ENCODE results near the gene PHACTR2.
"Not testable (repeated sequence)": the region's sequence is repeated elsewhere in the genome, so short reads cannot be mapped to it uniquely, and the experiment has no call there.

Gene PHACTR2

DNA sequence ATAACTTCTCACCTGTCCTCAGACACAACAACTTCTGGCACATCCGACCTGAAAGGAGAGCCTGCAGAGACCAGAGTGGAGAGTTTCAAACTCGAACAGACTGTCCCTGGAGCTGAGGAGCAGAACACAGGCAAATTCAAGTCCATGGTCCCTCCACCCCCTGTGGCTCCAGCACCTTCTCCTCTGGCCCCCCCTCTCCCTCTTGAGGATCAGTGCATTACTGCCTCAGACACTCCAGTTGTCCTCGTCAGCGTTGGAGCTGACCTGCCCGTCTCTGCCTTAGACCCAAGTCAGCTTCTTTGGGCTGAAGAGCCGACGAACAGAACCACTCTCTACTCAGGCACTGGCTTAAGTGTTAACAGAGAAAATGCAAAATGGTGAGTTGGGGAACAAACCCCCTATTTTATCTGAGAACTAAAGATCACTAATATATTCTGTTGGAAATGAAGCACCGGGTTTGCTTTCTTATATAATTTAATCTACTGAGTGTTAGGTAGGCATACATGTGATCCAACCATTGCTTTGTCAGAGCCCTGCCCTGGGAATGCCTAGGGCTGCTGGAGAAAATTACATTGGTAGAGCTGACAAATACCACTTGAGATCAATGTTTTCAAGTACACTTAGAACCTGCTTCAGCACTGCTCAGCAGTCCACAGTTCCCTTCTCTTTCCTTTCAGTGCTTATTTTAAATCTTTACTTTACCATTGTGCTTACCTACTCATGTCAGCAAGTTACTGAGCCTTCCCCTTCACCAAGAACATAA, 87.8 kb downstream of the PHACTR2 start:
- DNase-seq, result no peak

DNA sequence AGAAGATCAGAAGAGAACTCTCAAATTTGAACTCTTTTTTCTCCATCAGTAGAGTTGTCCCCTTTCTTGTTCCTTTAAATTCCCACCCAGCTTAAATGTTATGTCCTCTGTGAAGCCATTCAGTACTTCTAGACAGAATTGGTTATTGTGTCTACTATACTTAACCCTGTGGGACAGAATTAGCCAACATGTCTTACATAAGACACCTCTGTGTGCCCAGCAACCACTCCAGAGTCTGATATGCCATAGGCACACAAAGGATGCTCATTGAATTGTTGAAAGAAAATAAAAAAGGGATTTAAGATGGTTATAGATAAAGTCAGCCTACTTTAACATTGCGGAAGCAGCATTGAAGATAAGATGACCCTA, 88.4 kb downstream of the PHACTR2 start:
- DNase-seq, result no peak

DNA sequence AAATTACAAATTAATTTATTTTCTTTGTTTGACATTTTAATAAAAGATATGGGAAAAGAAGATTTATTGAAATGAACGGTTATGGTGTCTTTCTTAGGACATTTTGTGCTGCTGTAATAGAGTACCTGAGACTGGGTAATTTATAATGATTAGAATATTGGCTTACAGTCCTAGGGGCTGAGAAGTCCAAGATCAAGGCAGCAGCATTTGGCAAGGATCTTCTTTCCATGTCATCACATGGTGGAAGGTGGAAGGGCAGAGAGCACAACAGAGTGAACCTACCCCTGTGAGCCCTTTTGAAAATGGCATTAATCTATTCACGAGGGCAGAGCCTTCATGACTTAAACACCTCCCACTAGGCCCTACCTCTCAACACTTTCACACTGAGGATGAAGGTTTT, 89.7 kb downstream of the PHACTR2 start:
- no peak for DNase-seq

DNA sequence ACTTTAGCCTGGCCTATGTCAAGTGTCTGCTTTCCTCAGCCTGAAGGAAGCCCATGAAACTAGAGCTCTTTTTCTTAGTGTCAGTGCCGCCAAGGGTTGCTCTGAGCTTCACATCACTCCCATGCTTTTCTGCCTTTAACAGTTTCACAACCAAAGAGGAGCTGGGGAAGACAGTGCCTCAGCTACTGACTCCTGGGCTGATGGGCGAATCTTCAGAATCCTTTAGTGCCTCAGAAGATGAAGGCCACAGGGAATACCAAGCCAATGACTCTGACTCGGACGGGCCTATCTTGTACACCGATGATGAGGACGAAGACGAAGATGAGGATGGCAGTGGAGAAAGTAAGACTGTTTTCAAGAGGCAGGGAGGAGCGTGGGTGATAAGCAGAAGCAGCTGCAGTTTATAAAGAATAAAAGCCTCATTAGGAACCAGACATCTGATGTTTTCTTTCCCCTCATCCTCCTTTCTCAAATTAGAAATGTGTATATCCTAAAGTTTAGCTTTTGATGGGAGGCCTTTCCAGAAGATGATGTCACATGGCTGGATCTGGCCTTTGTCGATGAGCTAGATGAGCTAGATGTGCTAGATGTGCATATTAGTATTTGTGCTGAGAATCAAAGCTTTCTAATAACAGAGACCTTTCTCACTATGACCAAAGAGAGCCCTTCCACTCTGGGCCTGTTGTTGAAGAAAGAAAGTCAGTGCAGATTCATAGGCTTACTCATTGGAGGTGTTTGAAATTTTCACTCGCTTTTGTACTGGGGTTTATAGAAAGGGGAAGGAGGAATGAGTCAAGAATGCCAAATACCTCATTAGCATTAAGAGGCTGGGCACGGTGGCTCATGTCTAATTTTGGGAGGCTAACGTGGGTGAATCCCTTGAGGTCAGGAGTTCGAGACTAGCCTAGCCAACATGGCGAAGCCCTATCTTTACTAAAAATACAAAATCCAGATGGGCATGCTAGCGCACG, 94.6 kb downstream of the PHACTR2 start:
- DNase-seq, result no peak

DNA sequence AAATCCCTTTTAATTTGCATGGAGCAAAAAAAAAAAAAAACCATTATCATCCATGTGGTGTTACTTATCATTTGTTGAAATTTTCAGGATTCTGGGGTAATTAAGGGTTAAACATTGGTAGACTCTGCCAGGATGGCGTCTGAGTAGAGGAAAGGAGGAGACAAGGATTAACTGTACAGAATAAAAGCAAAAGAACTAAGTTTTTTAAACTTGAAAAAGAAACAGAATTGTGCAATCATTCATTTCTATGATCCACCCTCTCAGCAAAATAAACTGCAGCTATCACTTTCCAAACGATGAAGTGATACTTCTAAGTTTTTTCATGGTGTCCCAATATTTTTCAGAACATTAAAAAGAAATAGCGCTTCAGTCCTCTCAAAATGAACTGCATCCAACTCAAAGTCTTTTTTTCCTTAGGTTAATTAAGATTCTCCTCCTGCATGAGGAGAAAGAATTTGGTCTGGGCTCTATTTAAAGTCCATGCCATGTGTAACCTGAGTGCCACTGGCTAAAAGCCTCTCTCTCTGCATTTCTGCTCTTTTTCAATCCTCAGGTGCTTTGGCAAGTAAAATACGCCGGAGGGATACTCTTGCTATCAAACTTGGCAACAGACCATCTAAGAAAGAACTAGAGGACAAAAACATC, 95.9 kb downstream of the PHACTR2 start:
- no peak for DNase-seq

DNA sequence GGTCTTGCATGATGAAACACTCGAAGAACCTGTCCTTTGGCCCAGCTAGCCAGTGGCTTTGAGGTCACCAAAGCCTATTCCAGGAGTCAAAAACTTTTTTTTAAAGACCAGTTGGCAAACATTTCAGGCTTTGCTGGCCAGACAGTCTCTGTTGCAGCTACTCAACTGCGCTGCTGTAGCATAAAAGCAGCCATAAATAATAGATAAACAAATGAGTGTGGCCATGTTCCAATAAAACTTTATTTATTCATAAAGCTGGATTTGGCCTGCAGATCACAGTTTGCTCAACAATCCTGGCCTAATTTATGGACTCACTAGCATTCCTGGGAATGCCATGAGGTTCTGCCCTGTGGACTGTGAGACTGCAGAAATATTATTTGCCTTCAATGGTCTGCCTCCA, 96.6 kb downstream of the PHACTR2 start:
- no peak for DNase-seq

DNA sequence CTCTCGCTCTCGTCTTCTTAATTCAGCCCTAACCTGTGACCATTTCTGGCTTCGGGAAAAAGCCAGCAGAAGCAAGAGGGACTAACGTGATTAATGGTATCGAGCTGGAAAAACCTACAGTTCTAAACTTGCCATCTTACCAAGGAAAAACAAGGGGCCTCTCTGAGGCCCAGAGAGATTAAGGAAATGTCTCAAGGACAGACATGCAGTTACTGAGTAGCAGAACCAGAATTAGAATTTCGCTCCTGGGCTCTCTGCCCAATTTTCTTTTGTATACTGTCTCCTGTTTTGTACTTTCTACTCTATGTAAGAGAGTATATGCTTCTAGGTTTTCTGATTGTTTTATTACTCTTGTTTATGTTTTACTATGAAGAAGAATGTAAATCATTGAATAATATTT, 97.6 kb downstream of the PHACTR2 start:
- DNase-seq, result no peak

DNA sequence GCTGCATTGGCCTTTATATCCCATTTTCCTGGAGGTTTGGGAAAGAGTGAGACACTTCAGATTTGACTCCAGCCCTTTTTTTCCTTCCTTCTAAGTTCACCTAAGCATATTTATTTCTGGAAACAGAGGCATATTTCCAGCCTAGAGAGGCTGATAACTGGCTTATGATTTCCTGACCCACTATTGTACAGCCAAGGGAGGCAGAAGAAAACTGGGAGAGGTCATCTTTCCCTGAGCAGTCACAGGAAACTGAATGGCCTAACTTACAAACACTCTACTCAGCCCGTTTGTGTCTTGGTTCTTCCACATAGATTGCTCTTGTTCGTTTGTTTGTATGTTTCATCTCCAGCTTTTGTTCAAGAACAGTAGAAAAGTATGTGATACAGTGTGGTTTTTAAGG, 101.2 kb downstream of the PHACTR2 start:
- DNase-seq, result no peak

DNA sequence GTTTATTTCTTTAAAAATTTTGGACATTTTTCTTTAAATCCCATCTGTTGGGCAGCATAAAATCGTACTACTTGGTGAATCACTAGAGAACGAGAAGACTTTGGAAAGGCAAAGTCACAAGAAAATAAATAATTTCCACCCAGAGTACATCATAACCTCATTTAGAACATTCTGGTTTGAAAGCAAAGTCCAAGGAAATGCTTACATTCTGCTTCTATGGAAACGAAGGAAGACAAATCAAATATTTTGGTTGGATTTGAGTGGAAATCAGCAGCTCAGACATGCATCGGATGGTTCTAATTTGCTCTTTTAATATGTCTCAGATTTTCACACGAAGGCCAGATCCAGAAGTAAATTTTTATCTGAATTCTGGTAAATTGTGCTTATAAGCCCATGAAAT, 104.7 kb downstream of the PHACTR2 start:
- DNase-seq, result no peak

DNA sequence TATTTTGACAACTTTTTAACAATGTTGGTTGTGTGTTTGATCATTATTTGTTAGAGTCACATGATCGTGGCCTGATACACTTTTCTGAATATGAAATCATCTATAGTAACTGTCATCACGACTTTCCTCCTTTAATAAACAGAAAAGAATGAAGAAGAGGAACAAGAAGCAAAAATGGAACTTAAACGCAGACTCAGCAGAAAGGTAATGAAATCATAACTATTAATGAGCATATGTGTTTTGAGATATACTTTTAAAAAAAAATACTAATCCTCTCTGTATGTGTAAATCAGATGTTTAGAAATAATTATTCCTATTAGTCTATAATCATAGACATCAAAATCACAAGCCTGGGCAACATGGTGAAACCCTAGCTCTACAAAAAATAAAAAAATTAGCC, 105.3 kb downstream of the PHACTR2 start:
- no peak for DNase-seq

DNA sequence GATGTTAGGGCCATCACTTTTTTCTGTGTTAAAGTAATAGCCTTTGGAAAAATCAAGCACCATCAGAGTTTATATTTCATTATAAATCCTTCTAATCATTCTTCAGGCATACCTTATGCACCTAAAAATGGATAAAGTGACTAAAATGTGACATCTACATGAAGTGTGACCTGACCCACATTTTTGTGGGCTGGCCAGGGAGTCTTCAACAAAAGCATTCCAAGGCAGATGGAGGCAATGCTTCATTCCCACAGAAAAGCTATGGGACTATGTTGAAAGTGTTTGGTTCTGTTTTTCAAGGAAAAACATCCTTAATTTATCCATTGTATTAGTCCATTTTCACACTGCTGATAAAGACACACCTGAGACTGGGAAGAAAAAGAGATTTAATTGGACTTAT, 106.6 kb downstream of the PHACTR2 start:
- no peak for DNase-seq

DNA sequence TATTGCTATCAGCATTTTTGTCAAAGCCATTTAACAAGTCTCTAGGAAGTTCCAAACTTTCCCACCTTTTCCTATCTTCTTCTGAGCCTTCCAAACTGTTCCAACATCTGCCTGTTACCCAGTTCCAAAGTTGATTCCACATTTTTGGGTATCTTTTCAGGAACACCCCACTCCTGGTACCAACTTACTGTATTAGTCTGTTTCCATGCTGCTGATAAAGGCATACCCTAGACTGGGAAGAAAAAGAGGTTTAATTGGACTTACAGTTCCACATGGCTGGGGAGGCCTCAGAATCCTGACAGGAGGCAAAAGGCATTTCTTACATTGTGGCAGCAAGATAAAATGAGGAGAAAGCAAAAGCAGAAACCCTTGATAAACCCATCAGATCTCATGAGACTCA, 108.6 kb downstream of the PHACTR2 start:
- DNase-seq, result not testable (repeated sequence)

DNA sequence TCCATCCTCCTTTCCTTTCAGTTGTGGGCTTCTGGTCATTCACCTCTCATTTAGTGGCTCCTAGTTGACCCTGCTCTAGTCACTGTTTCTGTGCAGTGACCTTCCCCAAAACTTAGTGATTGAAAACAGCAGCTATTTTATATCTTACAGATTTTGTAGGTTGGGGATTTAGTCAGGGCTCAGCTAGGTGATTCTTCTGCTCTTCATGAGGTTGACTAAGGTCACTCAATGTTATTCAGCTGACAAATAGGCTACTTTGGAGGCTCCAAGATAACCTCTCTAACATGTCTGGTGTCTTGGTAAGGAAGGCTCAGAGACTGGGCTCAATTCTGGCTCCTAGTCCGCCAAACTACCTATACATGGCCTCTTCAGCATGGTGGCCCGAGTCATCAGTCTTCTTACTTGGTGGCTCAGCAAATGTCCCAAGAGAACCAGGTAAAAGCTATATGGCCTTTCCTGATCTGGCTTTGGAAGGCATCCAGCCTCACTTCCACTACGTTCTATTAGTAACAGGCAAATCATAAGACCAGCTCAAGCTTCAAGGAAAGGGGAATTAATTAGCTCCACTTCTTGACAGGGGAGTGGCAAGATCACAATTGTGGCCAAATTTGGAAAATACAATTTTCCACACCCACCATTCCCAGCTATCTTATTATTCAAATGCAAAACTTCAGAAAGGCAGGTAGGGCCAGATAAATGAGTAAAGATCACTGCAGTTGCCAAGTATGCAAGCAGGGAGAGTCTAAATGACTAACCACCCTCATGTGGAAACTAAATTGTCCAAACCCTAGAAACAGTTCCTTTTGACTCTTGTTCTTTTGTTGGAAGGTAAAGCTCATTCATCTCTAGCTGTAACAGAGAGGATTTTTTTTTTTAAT, 114.9 kb downstream of the PHACTR2 start:
- no peak for DNase-seq

DNA sequence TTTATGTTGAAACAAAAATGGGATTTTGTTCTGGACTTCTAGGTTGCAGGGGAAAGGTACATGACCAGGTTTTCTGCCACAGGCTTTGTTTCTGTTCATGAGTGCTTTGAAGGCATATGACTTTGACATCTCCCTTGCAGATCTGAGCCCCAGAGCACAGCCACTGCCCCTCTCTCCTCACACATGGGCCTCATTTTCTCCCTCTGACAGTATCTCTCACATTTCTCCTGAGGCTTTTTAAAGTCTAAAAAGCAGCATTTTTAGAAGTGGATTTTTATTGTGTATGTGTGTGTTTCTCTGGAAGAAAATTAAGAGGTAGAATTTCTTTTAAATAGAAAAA, 115.5 kb downstream of the PHACTR2 start:
- DNase-seq, result no peak

DNA sequence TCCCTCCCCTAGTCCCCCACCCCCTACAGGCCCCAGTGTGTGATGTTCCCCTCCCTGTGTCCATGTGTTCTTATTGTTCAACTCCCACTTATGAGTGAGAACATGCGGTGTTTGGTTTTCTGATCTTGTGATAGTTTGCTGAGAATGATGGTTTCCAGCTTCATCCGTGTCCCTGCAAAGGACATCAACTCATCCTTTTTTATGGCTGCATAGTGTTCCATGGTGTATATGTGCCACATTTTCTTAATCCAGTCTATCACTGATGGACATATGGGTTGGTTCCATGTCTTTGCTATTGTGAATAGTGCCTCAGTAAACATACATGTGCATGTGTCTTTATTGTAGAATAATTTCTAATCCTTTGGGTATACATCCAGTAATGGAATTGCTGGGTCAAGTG, 118.8 kb downstream of the PHACTR2 start:
- DNase-seq, result not testable (repeated sequence)

DNA sequence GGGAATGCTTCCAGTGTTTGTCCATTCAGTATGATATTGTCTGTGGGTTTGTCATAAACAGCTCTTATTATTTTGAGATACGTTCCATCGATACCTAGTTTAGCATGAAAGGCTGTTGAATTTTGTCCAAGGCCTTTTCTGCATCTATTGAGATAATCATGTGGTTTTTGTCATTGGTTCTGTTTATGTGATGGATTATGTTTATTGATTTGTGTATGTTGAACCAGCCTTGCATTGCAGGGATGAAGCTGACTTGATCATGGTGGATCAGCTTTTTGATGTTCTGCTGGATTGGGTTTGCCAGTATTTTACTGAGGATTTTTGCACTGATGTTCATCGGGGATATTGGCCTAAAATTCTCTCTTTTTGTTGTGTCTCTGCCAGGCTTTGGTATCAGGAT, 120.7 kb downstream of the PHACTR2 start:
- DNase-seq, result not testable (repeated sequence)

DNA sequence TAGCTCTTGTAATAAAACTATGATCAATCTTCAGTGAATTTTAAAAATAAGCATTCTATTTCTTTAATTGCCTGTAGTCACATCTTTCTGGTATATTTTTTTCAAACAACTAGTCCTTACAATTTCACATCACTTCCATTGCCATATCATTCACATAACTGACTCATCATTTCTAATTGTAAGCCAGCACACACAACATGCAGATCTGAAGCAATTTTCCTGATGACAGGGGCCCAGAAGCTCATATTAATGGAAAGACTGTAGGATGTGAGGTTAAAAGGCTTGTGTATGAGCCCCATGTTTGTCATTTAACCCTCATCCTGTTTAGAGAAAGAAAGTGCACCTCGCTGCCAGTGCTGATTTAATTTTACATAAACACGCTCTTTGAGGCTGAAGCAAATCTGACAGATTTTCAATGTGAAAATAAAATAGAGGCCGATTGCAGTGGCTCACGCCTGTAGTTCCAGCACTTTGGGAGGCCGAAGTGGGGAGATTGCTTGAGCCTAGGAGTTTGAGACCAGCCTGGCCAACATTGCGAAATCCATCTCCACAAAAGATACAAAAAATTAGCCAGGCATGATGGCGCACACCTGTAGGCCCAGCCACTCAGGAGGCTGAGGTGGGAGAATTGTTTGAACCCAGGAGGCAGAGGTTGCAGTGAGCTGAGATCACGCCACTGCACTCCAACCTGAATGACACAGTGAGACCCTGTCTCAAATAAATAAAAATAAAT, 125.2 kb downstream of the PHACTR2 start:
- no peak for DNase-seq

DNA sequence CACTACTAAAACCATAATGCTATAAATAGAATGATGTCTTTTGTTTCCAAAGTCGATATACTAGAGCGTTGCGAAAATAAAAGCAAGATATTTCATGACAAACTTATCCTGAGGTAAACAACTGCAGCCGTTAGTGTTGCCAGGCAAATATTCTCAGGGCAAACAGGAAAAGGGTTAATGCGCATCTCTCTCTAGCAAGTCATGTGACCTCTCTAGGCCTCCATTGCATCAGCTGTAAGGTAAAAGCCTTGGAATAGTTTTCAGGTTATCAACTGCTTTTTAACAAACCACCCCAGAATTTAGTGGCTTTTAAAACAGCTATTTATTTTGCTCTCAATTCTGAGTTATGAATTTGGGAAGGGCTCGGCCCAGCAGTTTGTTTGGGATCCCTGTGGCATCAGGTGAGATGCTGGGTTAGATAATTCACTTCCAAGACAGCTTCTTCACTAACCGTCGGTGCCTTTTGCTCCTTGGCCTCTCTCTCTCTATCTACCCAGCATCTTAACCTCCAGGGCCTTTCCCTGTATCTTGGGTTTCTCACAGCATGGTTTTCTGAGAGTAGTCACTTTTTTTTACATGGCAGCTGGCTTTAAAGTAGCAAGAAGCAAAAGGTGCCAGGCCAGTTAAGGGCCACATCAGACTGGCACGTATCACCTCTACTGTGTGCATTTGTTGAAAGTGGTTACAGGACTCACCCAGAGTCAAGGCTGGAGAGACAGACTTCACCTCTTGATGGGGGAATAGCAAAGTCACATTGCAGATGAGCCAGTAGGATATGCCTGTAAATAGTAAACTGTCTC, 126.2 kb downstream of the PHACTR2 start:
- DNase-seq, result no peak

DNA sequence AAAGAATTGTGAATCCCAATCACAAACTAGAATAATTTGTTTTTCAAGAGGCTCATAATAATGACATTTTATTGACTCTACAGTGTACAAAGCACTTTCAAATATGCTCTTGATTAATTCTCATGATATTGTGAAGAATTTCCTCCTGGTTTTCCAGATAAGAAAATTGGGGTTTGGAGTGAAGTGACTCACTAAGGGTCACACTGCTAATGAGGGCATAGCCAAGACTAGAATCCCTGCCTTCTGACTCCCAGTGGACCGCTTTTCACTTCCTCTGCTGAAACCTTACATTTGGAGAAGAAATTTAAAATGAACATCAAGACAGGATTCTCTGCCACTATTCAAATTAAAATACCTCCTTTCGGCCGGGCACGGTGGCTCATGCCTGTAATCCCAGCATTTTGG, 127.1 kb downstream of the PHACTR2 start:
- DNase-seq, result no peak
